Liver (tissue), 9 donors: ENCODE data around the gene ZC3H7B. TPM values are rescaled to one million over a fixed set of nuclear protein-coding genes. Genes with fewer than 3 reads are reported as not detected.

ENCODE experiments used
- DNase-seq: peaks from one replicate; pipeline ENCODE4 v3.0.0-alpha.2; 2017; ENCODE audit warnings: low spot score
- H3K27ac ChIP-seq, 2 donors: one replicate each; pipeline ENCODE4 v1.7.0; 2013; ENCODE audit warnings: inconsistent platforms in 2 of 2, low read length in 2 of 2, control low read depth in 1 of 2, low read depth in 1 of 2, mild to moderate bottlenecking in 1 of 2
- H3K27me3 ChIP-seq, 4 donors: one replicate each; pipeline versions ENCODE4 v1.6.1 to v1.7.0; 2013; ENCODE audit warnings: low read length in 3 of 4, inconsistent platforms in 1 of 4, mild to moderate bottlenecking in 1 of 4, moderate library complexity in 1 of 4; ENCODE audit not compliant: control insufficient read depth in 4 of 4, insufficient read depth in 4 of 4
- H3K36me3 ChIP-seq, 4 donors: one replicate each; pipeline versions ENCODE4 v1.6.1 to v1.7.0; 2013; ENCODE audit warnings: low read length in 3 of 4, mild to moderate bottlenecking in 3 of 4, low read depth in 1 of 4, moderate library complexity in 1 of 4; ENCODE audit not compliant: control insufficient read depth in 4 of 4, insufficient read depth in 3 of 4
- H3K4me1 ChIP-seq, 4 donors: one replicate each; pipeline versions ENCODE4 v1.6.1 to v1.7.0; 2013; ENCODE audit warnings: low read length in 3 of 4, mild to moderate bottlenecking in 3 of 4, moderate library complexity in 1 of 4; ENCODE audit not compliant: control insufficient read depth in 4 of 4, insufficient read depth in 4 of 4
- H3K4me3 ChIP-seq, 3 donors: one replicate each; pipeline versions ENCODE4 v1.6.1 to v1.7.0; 2013; ENCODE audit warnings: low read length in 3 of 3, control low read depth in 1 of 3, low read depth in 1 of 3, mild to moderate bottlenecking in 1 of 3
- H3K9ac ChIP-seq, 2 donors: one replicate each; pipeline ENCODE4 v1.7.0; 2013; ENCODE audit warnings: low read length in 2 of 2, mild to moderate bottlenecking in 2 of 2, moderate library complexity in 2 of 2, control low read depth in 1 of 2, low read depth in 1 of 2
- H3K9me3 ChIP-seq, 4 donors: one replicate each; pipeline versions ENCODE4 v1.6.1 to v1.7.0; 2013; ENCODE audit warnings: low read length in 3 of 4; ENCODE audit not compliant: control insufficient read depth in 4 of 4
- ATF3 ChIP-seq: IDR thresholded peaks from 2 replicates; pipeline ENCODE4 v1.6.1; 2016; ENCODE audit warnings: antibody characterized with exemption
- CTCF ChIP-seq: fragments of 150-350 bp; IDR thresholded peaks from 2 replicates; pipeline ENCODE4 v1.5.1; 2017; ENCODE audit warnings: improper control_type of control experiment, low read depth, low read length; ENCODE audit not compliant: missing input control
- EGR1 ChIP-seq, 2 donors: IDR thresholded peaks; 2 replicates each; pipeline ENCODE4 v1.6.1; 2016 to 2018; ENCODE audit warnings: antibody characterized with exemption in 2 of 2, low read depth in 2 of 2
- FOXA1 ChIP-seq: IDR thresholded peaks from 2 replicates; pipeline ENCODE4 v1.6.1; 2016; ENCODE audit warnings: antibody characterized with exemption
- FOXA2 ChIP-seq: IDR thresholded peaks from 2 replicates; pipeline ENCODE4 v1.6.1; 2016; ENCODE audit warnings: antibody characterized with exemption
- GABPA ChIP-seq, 2 donors: IDR thresholded peaks in 1 of 2; conservative IDR thresholded peaks in 1 of 2; 2 replicates each; pipeline ENCODE4 v1.6.1; 2016; ENCODE audit warnings: antibody characterized with exemption in 2 of 2, mild to moderate bottlenecking in 1 of 2, moderate library complexity in 1 of 2
- HNF4A ChIP-seq, 2 donors: conservative IDR thresholded peaks; 2 replicates each; pipeline ENCODE4 v1.6.1; 2016; ENCODE audit warnings: antibody characterized with exemption in 2 of 2, mild to moderate bottlenecking in 2 of 2
- HNF4G ChIP-seq: IDR thresholded peaks from 2 replicates; pipeline ENCODE4 v1.6.1; 2016; ENCODE audit warnings: antibody characterized with exemption
- JUND ChIP-seq, 2 donors: IDR thresholded peaks; 2 replicates each; pipeline ENCODE4 v1.6.1; 2016; ENCODE audit warnings: antibody characterized with exemption in 2 of 2
- MAX ChIP-seq: IDR thresholded peaks from 2 replicates; pipeline ENCODE4 v1.6.1; 2016; ENCODE audit warnings: antibody characterized with exemption
- NR2F2 ChIP-seq: IDR thresholded peaks from 2 replicates; pipeline ENCODE4 v1.6.1; 2016; ENCODE audit warnings: antibody characterized with exemption
- RAD21 ChIP-seq, 2 donors: IDR thresholded peaks; 2 replicates each; pipeline ENCODE4 v1.6.1; 2016; ENCODE audit warnings: antibody characterized with exemption in 2 of 2, mild to moderate bottlenecking in 2 of 2
- REST ChIP-seq: IDR thresholded peaks from 2 replicates; pipeline ENCODE4 v1.6.1; 2016; ENCODE audit warnings: antibody characterized with exemption, mild to moderate bottlenecking
- RXRA ChIP-seq, 2 donors: IDR thresholded peaks; 2 replicates each; pipeline ENCODE4 v1.6.1; 2017 to 2018; ENCODE audit warnings: antibody characterized with exemption in 2 of 2, mild to moderate bottlenecking in 1 of 2
- SP1 ChIP-seq: IDR thresholded peaks from 2 replicates; pipeline ENCODE4 v1.6.1; 2018; ENCODE audit warnings: antibody characterized with exemption, mild to moderate bottlenecking
- TAF1 ChIP-seq: conservative IDR thresholded peaks from 2 replicates; pipeline ENCODE4 v1.6.1; 2016; ENCODE audit warnings: antibody characterized with exemption, mild to moderate bottlenecking
- YY1 ChIP-seq: IDR thresholded peaks from 2 replicates; pipeline ENCODE4 v1.6.1; 2016; ENCODE audit warnings: antibody characterized with exemption, mild to moderate bottlenecking
- ZBTB33 ChIP-seq: IDR thresholded peaks from 2 replicates; pipeline ENCODE4 v1.6.1; 2016; ENCODE audit warnings: antibody characterized with exemption
- WGBS: extraction: QIAGEN DNeasy Blood & Tissue Kit; methylation state at CpG from one replicate; pipeline ENCODE4 v1.1.7; 2013; 5-methylcytosine and 5-hydroxymethylcytosine counted together
- polyA plus RNA-seq, 2 donors: library from polyadenylated mRNA; stranded (reverse) in 1 of 2; unstranded in 1 of 2; fragments of 200-250 nt in 1 of 2; fragments of >200 nt in 1 of 2; fragmentation: Nextera tagmentation in 1 of 2; extraction: Ambion mirVana in 1 of 2; gene quantifications; one replicate each; pipeline versions ENCODE4 v1.2.1 to v1.2.3, GENCODE V29; 2013 to 2015
- total RNA-seq, 2 donors: library from RNA; depleted of rRNA; stranded (reverse); fragments of >200 nt; gene quantifications; one replicate each; pipeline ENCODE4 v1.2.3, GENCODE V29; 2014
- donor health status: healthy.
- donor health status: healthy.
- donor health status: healthy.
- donor health status: healthy.
- donor health status: healthy.

ZC3H7B gene
- total and polyA plus RNA-seq, 4 donors: 6.6 to 50.2 (median 26.1) TPM

- Histone ChIP-seq H3K9me3 (no peaks in the 10 kb centered on the region), H3K4me1 (peaks cover 5 to 29% (median 20%) of the 10 kb centered on the region in 4 donors), H3K9ac (no peak overlapping the region), H3K4me3 (no peak overlapping the region), H3K36me3 (no peaks in the 10 kb centered on the region), H3K27me3 (no peaks in the 10 kb centered on the region), H3K27ac (no peak overlapping the region)
- TF ChIP-seq CTCF (no peak), JUND (IDR thresholded peaks at IDR 0.05) (no peak), HNF4A (conservative IDR thresholded peaks at IDR 0.05) (no peak), ZBTB33 (no peak), SP1 (no peak), FOXA1 (no peak), ATF3 (no peak), GABPA (IDR thresholded peaks at IDR 0.05 in 1 of 2, conservative IDR thresholded peaks at IDR 0.05 in 1 of 2) (no peak), REST (no peak), EGR1 (IDR thresholded peaks at IDR 0.05; ENCODE audit: low read depth in 2 of 2) (no peak), NR2F2 (no peak), MAX (no peak), HNF4G (no peak), TAF1 (no peak), YY1 (no peak), FOXA2 (no peak), RXRA (IDR thresholded peaks at IDR 0.05) (no peak), RAD21 (IDR thresholded peaks at IDR 0.05) (no peak)
- WGBS: 87% methylated on average over 8 of the region's 8 CpGs
- no peak for DNase-seq
Measured at GRCh38 chr22:41405588-41405987, 104.3 kb downstream of the ZC3H7B start.
